ENCODE measurements around the gene P2RX4. TPM values are rescaled to one million over a fixed set of nuclear protein-coding genes. Genes with fewer than 3 reads are reported as not detected.

Gene P2RX4
- total RNA-seq, 4 donors from 2014 or later, result 42.9 to 248 (median 154) TPM

- H3K4me1 ChIP-seq, result no peaks in the 10 kb centered on the region
- H3K9me3 ChIP-seq, result no peaks in the 10 kb centered on the region
- H3K27me3 ChIP-seq, result no peaks in the 10 kb centered on the region
- no peak overlapping the region for H3K4me3 ChIP-seq
- TF ChIP-seq CTCF (IDR thresholded peaks at IDR 0.05) (no peak), POLR2A (IDR thresholded peaks at IDR 0.05) (no peak)
- H3K27ac ChIP-seq, result no peak overlapping the region
- DNase-seq, result no peak
- no peaks in the 10 kb centered on the region for H3K36me3 ChIP-seq
These were observed 43.6 kb upstream of the P2RX4 start for GRCh38 chr12:121166356-121166755.

- Histone ChIP-seq H3K27ac (no peak overlapping the region), H3K4me3 (no peak overlapping the region), H3K9me3 (no peaks in the 10 kb centered on the region), H3K4me1 (no peaks in the 10 kb centered on the region), H3K27me3 (no peaks in the 10 kb centered on the region), H3K36me3 (no peaks in the 10 kb centered on the region)
- TF ChIP-seq CTCF (IDR thresholded peaks at IDR 0.05) (no peak), POLR2A (IDR thresholded peaks at IDR 0.05) (no peak)
- no peak for DNase-seq
These were observed 42.6 kb upstream of the P2RX4 start for GRCh38 chr12:121167232-121167820.

- no peak for DNase-seq
- TF ChIP-seq CTCF (IDR thresholded peaks at IDR 0.05) (no peak), POLR2A (IDR thresholded peaks at IDR 0.05) (no peak)
- no peaks in the 10 kb centered on the region for H3K4me1 ChIP-seq
- H3K4me3 ChIP-seq, result no peak overlapping the region
- H3K27ac ChIP-seq, result no peak overlapping the region
- H3K27me3 ChIP-seq, result no peaks in the 10 kb centered on the region
- H3K36me3 ChIP-seq, result no peaks in the 10 kb centered on the region
- no peaks in the 10 kb centered on the region for H3K9me3 ChIP-seq
These were observed 42.0 kb upstream of the P2RX4 start for GRCh38 chr12:121167951-121168350.

- Histone ChIP-seq H3K27ac (no peak overlapping the region), H3K9me3 (no peaks in the 10 kb centered on the region), H3K4me3 (no peak overlapping the region), H3K4me1 (no peaks in the 10 kb centered on the region), H3K36me3 (no peaks in the 10 kb centered on the region), H3K27me3 (no peaks in the 10 kb centered on the region)
- no peak for TF ChIP-seq CTCF (IDR thresholded peaks at IDR 0.05)
- no peak for TF ChIP-seq POLR2A (IDR thresholded peaks at IDR 0.05)
- no peak for DNase-seq
These were observed 39.8 kb upstream of the P2RX4 start for GRCh38 chr12:121170151-121170550.

GRCh38 chr12:121170611-121171260, 39.2 kb upstream of the P2RX4 start:
- H3K27me3 ChIP-seq, result no peaks in the 10 kb centered on the region
- no peak for DNase-seq
- no peaks in the 10 kb centered on the region for H3K9me3 ChIP-seq
- TF ChIP-seq CTCF (IDR thresholded peaks at IDR 0.05), result no peak
- no peak for TF ChIP-seq POLR2A (IDR thresholded peaks at IDR 0.05)
- no peaks in the 10 kb centered on the region for H3K36me3 ChIP-seq
- H3K4me1 ChIP-seq, result no peaks in the 10 kb centered on the region
- no peak overlapping the region for H3K4me3 ChIP-seq
- H3K27ac ChIP-seq, result no peak overlapping the region
